ENCODE measurements around the gene RREB1.
A peak's percentile ranks its signal among the peaks of the same experiment; 100 is the strongest.
"Not testable (repeated sequence)": the region's sequence is repeated elsewhere in the genome, so short reads cannot be mapped to it uniquely, and the experiment has no call there.

The RREB1 gene

GRCh38 chr6:7145585-7145884 is 37.8 kb downstream of the RREB1 start:
- no peak for DNase-seq

GRCh38 chr6:7145885-7146828 is 38.4 kb downstream of the RREB1 start:
- peak; percentile 51 for DNase-seq

- peak; percentile 71 for DNase-seq
Measured at GRCh38 chr6:7147051-7147671, 39.4 kb downstream of the RREB1 start.

GRCh38 chr6:7148100-7148822 is 40.5 kb downstream of the RREB1 start:
- DNase-seq: no peak

GRCh38 chr6:7150381-7151064 is 42.8 kb downstream of the RREB1 start:
- peak; percentile 57 for DNase-seq

- no peak for DNase-seq
Measured at GRCh38 chr6:7151381-7151780, 43.6 kb downstream of the RREB1 start.

- DNase-seq: no peak
Measured at GRCh38 chr6:7152462-7152861, 44.7 kb downstream of the RREB1 start.

- DNase-seq: no peak
Measured at GRCh38 chr6:7153789-7154188, 46.0 kb downstream of the RREB1 start.

- DNase-seq: no peak
Measured at GRCh38 chr6:7154341-7155139, 46.8 kb downstream of the RREB1 start.

- DNase-seq: no peak
Measured at GRCh38 chr6:7155871-7156579, 48.3 kb downstream of the RREB1 start.

- no peak for DNase-seq
Measured at GRCh38 chr6:7156643-7157278, 49.0 kb downstream of the RREB1 start.

- not testable (repeated sequence) for DNase-seq
Measured at GRCh38 chr6:7157307-7157706, 49.5 kb downstream of the RREB1 start.

- DNase-seq: no peak
Measured at GRCh38 chr6:7157752-7158616, 50.2 kb downstream of the RREB1 start.

GRCh38 chr6:7159790-7160525 is 52.2 kb downstream of the RREB1 start:
- no peak for DNase-seq

GRCh38 chr6:7161253-7161623 is 53.5 kb downstream of the RREB1 start:
- no peak for DNase-seq

GRCh38 chr6:7161845-7162244 is 54.1 kb downstream of the RREB1 start:
- DNase-seq: no peak

GRCh38 chr6:7163661-7164071 is 55.9 kb downstream of the RREB1 start:
- DNase-seq: no peak

- DNase-seq: no peak
Measured at GRCh38 chr6:7164536-7165001, 56.8 kb downstream of the RREB1 start.

All from retina (tissue), 1 donor.